ENCODE data around the gene AMBP. TPM values are rescaled to one million over a fixed set of nuclear protein-coding genes. Genes with fewer than 3 reads are reported as not detected.

Gene AMBP
- polyA plus RNA-seq, 1 of the 3 experiments (the other 2 are of a cell fraction): 0.16 TPM

- no peak overlapping the region for H3K4me3 ChIP-seq (ENCODE audit: low read depth in 2 of 2, low read length in 1 of 2)
- H3K36me3 ChIP-seq (replicated peaks in 1 of 2; ENCODE audit: control insufficient read depth in 1 of 2, insufficient read depth in 2 of 2, low read length in 1 of 2): peaks cover 30 to 41% of the 10 kb centered on the region in 2 experiments
- no peaks in the 10 kb centered on the region for H3K27me3 ChIP-seq (ENCODE audit: insufficient read depth)
- TF ChIP-seq TAF1 (IDR thresholded peaks at IDR 0.05; ENCODE audit: borderline replicate concordance, low read depth, low read length) (no peak), EZH2phosphoT487 (IDR thresholded peaks at IDR 0.05; ENCODE audit: borderline replicate concordance, low read depth) (no peak), YY1 (IDR thresholded peaks at IDR 0.05; ENCODE audit: low read depth) (no peak), PBX3 (IDR thresholded peaks at IDR 0.05) (no peak)
- ChIA-PET POLR2A (no interaction called here), CTCF (interaction anchor here (0.7 to 2.3 kb wide), 4 partner anchors 13 to 303 kb away, joined by 3 to 12 read pairs (median 6); no protein-coding TSS in a partner anchor)
- no peaks in the 10 kb centered on the region for H4K20me1 ChIP-seq (ENCODE audit: insufficient read depth)
- H3K4me1 ChIP-seq (ENCODE audit: control insufficient read depth in 1 of 2, insufficient read depth in 2 of 2, low read depth in 1 of 2, low read length in 1 of 2): no peaks in the 10 kb centered on the region; a peak in 1 of 4 replicates
- no peaks in the 10 kb centered on the region for H3K9me3 ChIP-seq
- H3K27ac ChIP-seq (ENCODE audit: low read depth in 2 of 2, low read length in 1 of 2): no peak overlapping the region
- H3K4me2 ChIP-seq: no peak overlapping the region
- WGBS (ENCODE audit: low lambda C conversion rate): 100% methylated on average over 4 of the region's 5 CpGs
- H3K9ac ChIP-seq: no peak overlapping the region
- no peaks in the 10 kb centered on the region for H3K79me2 ChIP-seq (ENCODE audit: insufficient read depth)
- H3K9me2 ChIP-seq: no peaks in the 10 kb centered on the region
- no peaks in the 10 kb centered on the region for H3F3A ChIP-seq (replicated peaks; ENCODE audit: insufficient read depth)
- H2AFZ ChIP-seq (ENCODE audit: low read depth): no peak overlapping the region
- no peak for DNase-seq
Measured at GRCh38 chr9:114039484-114039883, 38.6 kb downstream of the AMBP start.

DNA sequence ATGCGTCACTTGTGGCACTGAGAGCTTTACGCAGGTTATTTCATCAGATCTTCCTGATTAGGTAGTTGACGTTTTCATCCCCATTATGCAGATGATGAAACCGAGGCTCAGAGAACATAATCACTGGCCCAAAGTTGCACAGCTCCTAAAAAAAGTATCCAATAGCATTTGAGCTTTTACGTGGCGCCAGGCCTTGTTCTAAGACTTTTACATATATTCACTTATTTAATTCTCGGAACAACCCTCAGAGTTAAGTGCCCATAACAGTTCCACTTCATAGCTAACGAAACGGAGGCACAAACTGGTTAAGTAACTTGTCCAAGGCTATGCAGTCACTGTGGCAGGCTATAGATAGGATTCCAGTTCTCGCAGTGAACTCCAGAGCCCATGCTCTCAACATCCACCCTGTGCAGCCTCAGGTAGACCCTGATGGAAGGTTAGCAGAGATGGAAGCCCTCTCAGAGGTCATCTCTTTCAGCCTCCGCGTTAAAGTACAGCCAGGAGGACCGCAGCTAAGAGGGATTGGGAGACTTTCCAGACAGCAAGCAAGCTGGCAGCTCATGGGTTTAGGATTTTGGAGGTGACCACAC lies 39.3 kb downstream of the AMBP start:
- 95% methylated on average over 13 of the region's 13 CpGs for WGBS (ENCODE audit: low lambda C conversion rate)
- Histone ChIP-seq H3K36me3 (replicated peaks in 1 of 2; ENCODE audit: control insufficient read depth in 1 of 2, insufficient read depth in 2 of 2, low read length in 1 of 2) (peaks cover 30 to 46% of the 10 kb centered on the region in 2 experiments), H4K20me1 (ENCODE audit: insufficient read depth) (no peaks in the 10 kb centered on the region), H3K27ac (ENCODE audit: low read depth in 2 of 2, low read length in 1 of 2) (no peak overlapping the region), H3K4me3 (ENCODE audit: low read depth in 2 of 2, low read length in 1 of 2) (no peak overlapping the region), H2AFZ (ENCODE audit: low read depth) (no peak overlapping the region), H3F3A (replicated peaks; ENCODE audit: insufficient read depth) (no peaks in the 10 kb centered on the region), H3K79me2 (ENCODE audit: insufficient read depth) (no peaks in the 10 kb centered on the region), H3K27me3 (ENCODE audit: insufficient read depth) (no peaks in the 10 kb centered on the region), H3K9ac (no peak overlapping the region), H3K4me1 (ENCODE audit: control insufficient read depth in 1 of 2, insufficient read depth in 2 of 2, low read depth in 1 of 2, low read length in 1 of 2) (no peaks in the 10 kb centered on the region; a peak in 1 of 4 replicates), H3K9me2 (no peaks in the 10 kb centered on the region), H3K9me3 (no peaks in the 10 kb centered on the region), H3K4me2 (no peak overlapping the region)
- no peak for DNase-seq
- ChIA-PET CTCF (interaction anchor here (0.7 to 2.3 kb wide), 4 partner anchors 13 to 302 kb away, joined by 3 to 12 read pairs (median 6); no protein-coding TSS in a partner anchor), POLR2A (no interaction called here)
- TF ChIP-seq NFIC (IDR thresholded peaks at IDR 0.05; ENCODE audit: borderline replicate concordance) (no peak), USF2 (IDR thresholded peaks at IDR 0.05; ENCODE audit: borderline replicate concordance, low read depth, low read length) (no peak), CHD2 (IDR thresholded peaks at IDR 0.05; ENCODE audit: low read length, partially characterized antibody) (no peak), NRF1 (IDR thresholded peaks at IDR 0.05; ENCODE audit: low read depth, low read length) (no peak), TCF12 (IDR thresholded peaks at IDR 0.05) (no peak), FOSL2 (IDR thresholded peaks at IDR 0.05; ENCODE audit: borderline replicate concordance, low read depth) (no peak), FOXM1 (IDR thresholded peaks at IDR 0.05; ENCODE audit: low read depth) (no peak)
